ENCODE measurements around the gene TBXAS1. TPM values are rescaled to one million over a fixed set of nuclear protein-coding genes. Genes with fewer than 3 reads are reported as not detected.
A peak's percentile ranks its signal among the peaks of the same experiment; 100 is the strongest.

The TBXAS1 gene
- total RNA-seq, 1 donor from 2014 or later: 3.5 TPM

- no peak overlapping the region for H3K27ac Mint-ChIP-seq
- peaks cover 3% of the 10 kb centered on the region for H3K36me3 Mint-ChIP-seq (ENCODE audit: low read depth)
- peaks cover 12% of the 10 kb centered on the region for H3K9me3 Mint-ChIP-seq
- no peak overlapping the region for H3K4me3 Mint-ChIP-seq
- no peak for DNase-seq
- intact Hi-C loops (cut with micrococcal nuclease): no loop called here
- peaks cover 18% of the 10 kb centered on the region for H3K27me3 Mint-ChIP-seq
- peaks cover 9% of the 10 kb centered on the region for H3K4me1 Mint-ChIP-seq
Observed at GRCh38 chr7:139931190-139931934, 102.3 kb downstream of the TBXAS1 start.

- Mint-ChIP-seq H3K27me3 (peaks cover 11% of the 10 kb centered on the region), H3K4me1 (peaks cover 11% of the 10 kb centered on the region), H3K27ac (no peak overlapping the region), H3K9me3 (peaks cover 12% of the 10 kb centered on the region), H3K4me3 (no peak overlapping the region), H3K36me3 (ENCODE audit: low read depth) (peaks cover 3% of the 10 kb centered on the region)
- DNase-seq: no peak
- intact Hi-C loops (cut with micrococcal nuclease): no loop called here
Observed at GRCh38 chr7:139932531-139932930, 103.5 kb downstream of the TBXAS1 start.

GRCh38 chr7:139936760-139937310, 107.8 kb downstream of the TBXAS1 start:
- Mint-ChIP-seq H3K9me3 (no peaks in the 10 kb centered on the region), H3K4me1 (peaks cover 12% of the 10 kb centered on the region), H3K27ac (no peak overlapping the region), H3K36me3 (ENCODE audit: low read depth) (no peaks in the 10 kb centered on the region), H3K27me3 (peaks cover 9% of the 10 kb centered on the region), H3K4me3 (no peak overlapping the region)
- peak; percentile 57 for DNase-seq
- intact Hi-C loops (cut with micrococcal nuclease): no loop called here

GRCh38 chr7:139937715-139938114, 108.7 kb downstream of the TBXAS1 start:
- no peak overlapping the region for H3K4me3 Mint-ChIP-seq
- intact Hi-C loops (cut with micrococcal nuclease): no loop called here
- no peak overlapping the region for H3K27ac Mint-ChIP-seq
- H3K9me3 Mint-ChIP-seq: no peaks in the 10 kb centered on the region
- H3K36me3 Mint-ChIP-seq (ENCODE audit: low read depth): no peaks in the 10 kb centered on the region
- H3K4me1 Mint-ChIP-seq: peaks cover 12% of the 10 kb centered on the region
- H3K27me3 Mint-ChIP-seq: peaks cover 9% of the 10 kb centered on the region
- DNase-seq: no peak

- peaks cover 23% of the 10 kb centered on the region for H3K27me3 Mint-ChIP-seq
- H3K4me1 Mint-ChIP-seq: peaks cover 12% of the 10 kb centered on the region
- intact Hi-C loops (cut with micrococcal nuclease): loop anchor here (1.0 kb wide), 1 partner anchor 25 kb away; no protein-coding TSS in a partner anchor
- no peak overlapping the region for H3K4me3 Mint-ChIP-seq
- H3K36me3 Mint-ChIP-seq (ENCODE audit: low read depth): peaks cover 2% of the 10 kb centered on the region
- peak; percentile 62 for DNase-seq
- H3K9me3 Mint-ChIP-seq: peaks cover 13% of the 10 kb centered on the region
- no peak overlapping the region for H3K27ac Mint-ChIP-seq
Observed at GRCh38 chr7:139940866-139941265, 111.8 kb downstream of the TBXAS1 start.

GRCh38 chr7:139941421-139941820, 112.4 kb downstream of the TBXAS1 start:
- peaks cover 12% of the 10 kb centered on the region for H3K4me1 Mint-ChIP-seq
- DNase-seq: no peak
- H3K9me3 Mint-ChIP-seq: peaks cover 18% of the 10 kb centered on the region
- no peak overlapping the region for H3K4me3 Mint-ChIP-seq
- intact Hi-C loops (cut with micrococcal nuclease): loop anchor here (1.0 kb wide), 1 partner anchor 25 kb away; no protein-coding TSS in a partner anchor
- peaks cover 23% of the 10 kb centered on the region for H3K27me3 Mint-ChIP-seq
- H3K36me3 Mint-ChIP-seq (ENCODE audit: low read depth): peaks cover 3% of the 10 kb centered on the region
- H3K27ac Mint-ChIP-seq: no peak overlapping the region

- no peak for DNase-seq
Observed at GRCh38 chr7:139941866-139942265, 112.8 kb downstream of the TBXAS1 start.

GRCh38 chr7:139942636-139943035, 113.6 kb downstream of the TBXAS1 start:
- H3K4me3 Mint-ChIP-seq: no peak overlapping the region
- peaks cover 7% of the 10 kb centered on the region for H3K36me3 Mint-ChIP-seq (ENCODE audit: low read depth)
- intact Hi-C loops (cut with micrococcal nuclease): no loop called here
- H3K27me3 Mint-ChIP-seq: peaks cover 25% of the 10 kb centered on the region
- no peak for DNase-seq
- H3K4me1 Mint-ChIP-seq: peaks cover 9% of the 10 kb centered on the region
- H3K27ac Mint-ChIP-seq: no peak overlapping the region
- H3K9me3 Mint-ChIP-seq: peaks cover 27% of the 10 kb centered on the region

More at GRCh38 chr7:139941866-139942265, 112.8 kb downstream of the TBXAS1 start:
- Mint-ChIP-seq H3K4me1 (peaks cover 12% of the 10 kb centered on the region), H3K27me3 (peaks cover 25% of the 10 kb centered on the region), H3K36me3 (ENCODE audit: low read depth) (peaks cover 3% of the 10 kb centered on the region), H3K4me3 (no peak overlapping the region), H3K9me3 (peaks cover 23% of the 10 kb centered on the region), H3K27ac (no peak overlapping the region)
- intact Hi-C loops (cut with micrococcal nuclease): loop anchor here (1.0 kb wide), 1 partner anchor 26 kb away; no protein-coding TSS in a partner anchor

GRCh38 chr7:139943401-139943800, 114.3 kb downstream of the TBXAS1 start:
- peaks cover 27% of the 10 kb centered on the region for H3K9me3 Mint-ChIP-seq
- peaks cover 24% of the 10 kb centered on the region for H3K27me3 Mint-ChIP-seq
- no peak overlapping the region for H3K4me3 Mint-ChIP-seq
- H3K4me1 Mint-ChIP-seq: peaks cover 9% of the 10 kb centered on the region
- intact Hi-C loops (cut with micrococcal nuclease): no loop called here
- no peak overlapping the region for H3K27ac Mint-ChIP-seq
- no peak for DNase-seq
- peaks cover 7% of the 10 kb centered on the region for H3K36me3 Mint-ChIP-seq (ENCODE audit: low read depth)

- no peak overlapping the region for H3K4me3 Mint-ChIP-seq
- intact Hi-C loops (cut with micrococcal nuclease): no loop called here
- H3K27me3 Mint-ChIP-seq: peaks cover 25% of the 10 kb centered on the region
- peaks cover 27% of the 10 kb centered on the region for H3K9me3 Mint-ChIP-seq
- no peak overlapping the region for H3K27ac Mint-ChIP-seq
- H3K36me3 Mint-ChIP-seq (ENCODE audit: low read depth): peaks cover 7% of the 10 kb centered on the region
- peaks cover 9% of the 10 kb centered on the region for H3K4me1 Mint-ChIP-seq
- no peak for DNase-seq
Observed at GRCh38 chr7:139944248-139944647, 115.2 kb downstream of the TBXAS1 start.

GRCh38 chr7:139946533-139946932, 117.5 kb downstream of the TBXAS1 start:
- no peak overlapping the region for H3K27ac Mint-ChIP-seq
- H3K4me3 Mint-ChIP-seq: no peak overlapping the region
- DNase-seq: no peak
- no peaks in the 10 kb centered on the region for H3K4me1 Mint-ChIP-seq
- peaks cover 7% of the 10 kb centered on the region for H3K36me3 Mint-ChIP-seq (ENCODE audit: low read depth)
- peaks cover 19% of the 10 kb centered on the region for H3K27me3 Mint-ChIP-seq
- intact Hi-C loops (cut with micrococcal nuclease): no loop called here
- peaks cover 27% of the 10 kb centered on the region for H3K9me3 Mint-ChIP-seq

- no peak overlapping the region for H3K27ac Mint-ChIP-seq
- H3K36me3 Mint-ChIP-seq (ENCODE audit: low read depth): peaks cover 7% of the 10 kb centered on the region
- no peaks in the 10 kb centered on the region for H3K4me1 Mint-ChIP-seq
- no peak for DNase-seq
- intact Hi-C loops (cut with micrococcal nuclease): no loop called here
- H3K27me3 Mint-ChIP-seq: peaks cover 19% of the 10 kb centered on the region
- peaks cover 27% of the 10 kb centered on the region for H3K9me3 Mint-ChIP-seq
- no peak overlapping the region for H3K4me3 Mint-ChIP-seq
Observed at GRCh38 chr7:139947021-139947420, 118.0 kb downstream of the TBXAS1 start.

- no peak overlapping the region for H3K27ac Mint-ChIP-seq
- DNase-seq: no peak
- H3K9me3 Mint-ChIP-seq: peaks cover 27% of the 10 kb centered on the region
- peaks cover 19% of the 10 kb centered on the region for H3K27me3 Mint-ChIP-seq
- no peaks in the 10 kb centered on the region for H3K4me1 Mint-ChIP-seq
- H3K36me3 Mint-ChIP-seq (ENCODE audit: low read depth): peaks cover 7% of the 10 kb centered on the region
- H3K4me3 Mint-ChIP-seq: no peak overlapping the region
- intact Hi-C loops (cut with micrococcal nuclease): no loop called here
Observed at GRCh38 chr7:139948167-139948566, 119.1 kb downstream of the TBXAS1 start.

GRCh38 chr7:139948587-139949335, 119.7 kb downstream of the TBXAS1 start:
- no peak for DNase-seq
- peaks cover 27% of the 10 kb centered on the region for H3K9me3 Mint-ChIP-seq
- H3K4me1 Mint-ChIP-seq: no peaks in the 10 kb centered on the region
- H3K27me3 Mint-ChIP-seq: peaks cover 17% of the 10 kb centered on the region
- H3K4me3 Mint-ChIP-seq: no peak overlapping the region
- H3K27ac Mint-ChIP-seq: no peak overlapping the region
- peaks cover 7% of the 10 kb centered on the region for H3K36me3 Mint-ChIP-seq (ENCODE audit: low read depth)
- intact Hi-C loops (cut with micrococcal nuclease): no loop called here

Data from activated CD4-positive, alpha-beta T cell treated with anti-CD3 and anti-CD28 coated beads, Interleukin-2, amount 10 ng/mL, durations not matched to agents 24 days and 14 days (primary cell).